Colonic mucosa (tissue), 4 donors: ENCODE results near the gene SPDYE4. TPM values are rescaled to one million over a fixed set of nuclear protein-coding genes. Genes with fewer than 3 reads are reported as not detected.
"Not testable (repeated sequence)": the region's sequence is repeated elsewhere in the genome, so short reads cannot be mapped to it uniquely, and the experiment has no call there.

Experiments
- DNase-seq: peaks from one replicate; pipeline ENCODE4 v3.0.0-alpha.2; 2020
- H3K27ac ChIP-seq: fragments of 200-600 bp; one replicate; pipeline ENCODE4 v1.8.0; 2021
- H3K27me3 ChIP-seq: fragments of 200-600 bp; one replicate; pipeline ENCODE4 v1.8.0; 2021
- H3K36me3 ChIP-seq: fragments of 200-600 bp; one replicate; pipeline ENCODE4 v1.8.0; 2021
- H3K4me1 ChIP-seq: fragments of 200-600 bp; one replicate; pipeline ENCODE4 v1.8.0; 2021; ENCODE audit warnings: mild to moderate bottlenecking
- H3K4me3 ChIP-seq: fragments of 200-600 bp; one replicate; pipeline ENCODE4 v1.8.0; 2021
- H3K9ac ChIP-seq, 2 donors: one replicate each; pipeline ENCODE4 v1.7.0; 2013; ENCODE audit warnings: control low read depth in 2 of 2, low read depth in 2 of 2, low read length in 2 of 2
- H3K9me3 ChIP-seq: fragments of 200-600 bp; one replicate; pipeline ENCODE4 v1.8.0; 2021
- intact Hi-C: fragments of 100-400 bp; cut with DNase I; formaldehyde crosslinking; loops from one replicate; pipeline ENCODE4 v1.14.1; 2022
- total RNA-seq, 2 donors: library from RNA; stranded (reverse); fragmentation: NEBNext Ultra II Directional in 1 of 2; extraction: Animal tissue kit (Norgen Biotek cat#: 25700) in 1 of 2; gene quantifications; one replicate each; pipeline ENCODE4 v1.2.1, GENCODE V29; 2021
- TF ChIP-seq, protein P1 (sequence below): fragments of 200-600 bp; IDR thresholded peaks from one replicate; pipeline ENCODE4 v1.8.0; 2022; ENCODE audit warnings: antibody characterized with exemption, mild to moderate bottlenecking
- donor health status: healthy.
- donor health status: DM: no; HTN: no; CAD: no.
- donor health status: DM: no; HTN: no; CAD: no.

The SPDYE4 gene, protein sequence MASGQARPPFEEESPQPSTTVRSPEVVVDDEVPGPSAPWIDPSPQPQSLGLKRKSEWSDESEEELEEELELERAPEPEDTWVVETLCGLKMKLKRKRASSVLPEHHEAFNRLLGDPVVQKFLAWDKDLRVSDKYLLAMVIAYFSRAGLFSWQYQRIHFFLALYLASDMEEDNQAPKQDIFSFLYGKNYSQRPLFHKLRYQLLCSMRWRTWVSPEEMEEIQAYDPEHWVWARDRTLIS
- total RNA-seq, result not detected

DNA sequence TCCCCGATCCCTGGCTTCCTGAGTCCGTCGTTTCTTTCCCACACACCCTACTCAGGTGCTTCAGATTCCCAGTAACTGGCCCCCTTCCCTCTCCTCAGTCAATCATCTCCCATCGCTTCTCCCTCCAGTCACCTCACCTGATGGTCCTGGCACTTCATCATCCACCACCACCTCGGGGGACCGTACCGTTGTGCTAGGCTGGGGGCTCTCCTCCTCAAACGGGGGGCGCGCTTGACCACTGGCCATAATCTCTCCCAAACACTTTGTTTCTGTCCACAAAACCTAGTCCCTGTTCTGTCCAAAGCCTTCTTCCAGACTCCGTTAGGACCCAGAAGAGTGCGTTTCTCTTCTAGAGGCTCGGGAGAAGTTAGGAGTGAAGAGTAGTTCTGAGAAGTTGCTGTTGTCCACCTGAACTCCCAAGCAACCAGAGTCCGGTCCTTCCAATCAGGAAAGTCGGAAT lies at the start of gene SPDYE4:
Gene SPDYE4, minus strand, starts transcription at position 410 of the 460 bp plus-strand sequence. Its CDS starts 164 bp downstream, at position 246.
- TF ChIP-seq, protein P1, sequence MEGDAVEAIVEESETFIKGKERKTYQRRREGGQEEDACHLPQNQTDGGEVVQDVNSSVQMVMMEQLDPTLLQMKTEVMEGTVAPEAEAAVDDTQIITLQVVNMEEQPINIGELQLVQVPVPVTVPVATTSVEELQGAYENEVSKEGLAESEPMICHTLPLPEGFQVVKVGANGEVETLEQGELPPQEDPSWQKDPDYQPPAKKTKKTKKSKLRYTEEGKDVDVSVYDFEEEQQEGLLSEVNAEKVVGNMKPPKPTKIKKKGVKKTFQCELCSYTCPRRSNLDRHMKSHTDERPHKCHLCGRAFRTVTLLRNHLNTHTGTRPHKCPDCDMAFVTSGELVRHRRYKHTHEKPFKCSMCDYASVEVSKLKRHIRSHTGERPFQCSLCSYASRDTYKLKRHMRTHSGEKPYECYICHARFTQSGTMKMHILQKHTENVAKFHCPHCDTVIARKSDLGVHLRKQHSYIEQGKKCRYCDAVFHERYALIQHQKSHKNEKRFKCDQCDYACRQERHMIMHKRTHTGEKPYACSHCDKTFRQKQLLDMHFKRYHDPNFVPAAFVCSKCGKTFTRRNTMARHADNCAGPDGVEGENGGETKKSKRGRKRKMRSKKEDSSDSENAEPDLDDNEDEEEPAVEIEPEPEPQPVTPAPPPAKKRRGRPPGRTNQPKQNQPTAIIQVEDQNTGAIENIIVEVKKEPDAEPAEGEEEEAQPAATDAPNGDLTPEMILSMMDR, result no peak
- Histone ChIP-seq H3K27me3 (no peaks in the 10 kb centered on the region), H3K4me1 (no peaks in the 10 kb centered on the region), H3K9me3 (no peaks in the 10 kb centered on the region), H3K4me3 (no peak within 1 kb of the TSS), H3K9ac (no peak within 1 kb of the TSS), H3K27ac (no peak within 1 kb of the TSS), H3K36me3 (no peaks in the 10 kb centered on the region)
- DNase-seq, result no peak
- intact Hi-C loops, result no loop called here

DNA sequence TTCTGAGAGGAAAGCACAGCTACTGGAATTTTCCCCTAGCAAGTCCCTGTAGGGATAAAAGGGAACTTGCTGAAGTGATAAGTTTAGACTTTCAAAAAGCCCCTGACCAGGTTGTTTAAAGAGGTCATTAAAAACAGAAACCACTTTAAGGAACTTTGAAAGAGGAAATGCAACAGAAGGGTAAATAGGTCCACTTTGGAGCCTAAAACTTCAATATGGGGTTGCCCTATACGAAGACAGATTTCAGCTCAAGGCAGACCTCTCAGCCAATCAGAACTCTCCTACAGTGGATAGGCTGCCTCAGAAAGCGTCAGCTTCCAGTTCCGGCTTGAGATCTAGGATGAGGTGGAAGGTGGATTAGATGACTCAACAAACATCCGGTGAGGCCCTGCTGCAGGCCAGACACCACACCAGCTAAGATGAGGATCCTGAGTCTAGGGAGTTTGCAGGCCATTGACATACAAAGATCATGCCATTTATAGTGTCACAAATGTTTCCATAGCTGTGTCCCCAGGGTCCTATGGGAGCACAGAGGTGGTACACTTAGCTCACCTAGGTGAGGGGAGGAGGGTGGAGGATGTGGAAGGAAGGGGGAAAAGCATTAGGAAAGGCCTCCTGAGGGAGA lies 48.7 kb upstream of the SPDYE4 start:
- Histone ChIP-seq H3K4me3 (no peak overlapping the region), H3K27ac (peak overlapping the region; percentile 15), H3K4me1 (no peaks in the 10 kb centered on the region), H3K9ac (no peak overlapping the region), H3K36me3 (no peaks in the 10 kb centered on the region), H3K9me3 (no peaks in the 10 kb centered on the region), H3K27me3 (no peaks in the 10 kb centered on the region)
- no peak for DNase-seq
- intact Hi-C loops, result no loop called here
- TF ChIP-seq, protein P1, result no peak

DNA sequence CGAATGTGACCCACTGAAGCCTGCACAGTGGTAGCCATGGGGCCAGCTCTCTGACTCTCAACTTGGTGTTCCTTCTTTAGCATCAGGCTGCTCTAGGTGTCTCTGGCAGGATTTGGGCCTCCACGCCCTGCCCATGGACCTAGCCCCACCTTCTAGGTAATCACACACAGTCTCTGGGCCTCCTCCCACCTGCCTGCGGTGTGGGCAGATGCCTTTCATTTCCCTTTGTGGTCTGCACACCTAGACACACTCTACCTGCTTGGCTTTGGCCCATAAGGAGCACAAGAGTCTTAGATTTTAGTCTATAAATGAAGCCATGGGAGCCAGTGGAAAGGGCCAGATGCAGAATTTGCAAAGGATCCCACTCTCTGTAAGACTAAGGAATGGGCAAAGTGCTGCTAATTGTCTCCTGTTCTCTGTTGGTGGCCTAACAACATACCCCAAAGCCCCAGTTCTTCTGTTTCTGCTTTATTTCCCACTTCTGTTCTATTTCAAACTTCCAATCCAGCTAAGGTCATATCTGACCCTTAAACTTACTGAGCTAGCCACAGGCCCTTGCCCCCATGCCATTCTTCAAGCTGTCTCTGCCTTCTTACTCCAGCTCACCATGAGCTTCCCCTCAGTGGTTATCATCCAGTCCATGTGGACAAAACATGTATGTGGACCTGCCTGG lies 48.0 kb upstream of the SPDYE4 start:
- no peaks in the 10 kb centered on the region for H3K27me3 ChIP-seq
- no peaks in the 10 kb centered on the region for H3K4me1 ChIP-seq
- H3K9ac ChIP-seq, result no peak overlapping the region
- H3K9me3 ChIP-seq, result no peaks in the 10 kb centered on the region
- peak overlapping the region; percentile 15 for H3K27ac ChIP-seq
- no peak overlapping the region for H3K4me3 ChIP-seq
- no peaks in the 10 kb centered on the region for H3K36me3 ChIP-seq
- no peak for DNase-seq
- intact Hi-C loops, result no loop called here
- TF ChIP-seq, protein P1, result no peak

DNA sequence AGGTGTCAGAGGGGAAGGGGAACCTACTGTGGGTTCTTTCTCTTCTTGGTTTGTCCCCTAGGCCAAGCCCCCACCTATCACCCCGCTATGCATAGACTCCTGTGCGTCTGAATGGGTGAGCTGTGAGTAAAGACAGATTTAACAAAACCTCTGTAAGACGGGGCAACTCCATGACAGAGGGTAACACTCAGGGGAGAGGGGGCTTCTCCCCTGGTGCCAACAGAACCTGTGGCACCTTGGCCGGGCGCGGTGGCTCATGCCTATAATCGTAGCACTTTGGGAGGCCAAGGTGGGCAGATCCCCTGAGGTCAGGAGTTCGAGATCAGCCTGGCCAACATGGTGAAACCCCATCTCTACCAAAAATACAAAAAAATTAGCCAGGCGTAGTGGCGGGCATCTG lies 47.0 kb upstream of the SPDYE4 start:
- H3K27ac ChIP-seq, H3K9me3 ChIP-seq, H3K4me3 ChIP-seq, H3K9ac ChIP-seq, H3K27me3 ChIP-seq, intact Hi-C loops, H3K36me3 ChIP-seq, H3K4me1 ChIP-seq: not testable (repeated sequence)
- peak; percentile 3 for DNase-seq

DNA sequence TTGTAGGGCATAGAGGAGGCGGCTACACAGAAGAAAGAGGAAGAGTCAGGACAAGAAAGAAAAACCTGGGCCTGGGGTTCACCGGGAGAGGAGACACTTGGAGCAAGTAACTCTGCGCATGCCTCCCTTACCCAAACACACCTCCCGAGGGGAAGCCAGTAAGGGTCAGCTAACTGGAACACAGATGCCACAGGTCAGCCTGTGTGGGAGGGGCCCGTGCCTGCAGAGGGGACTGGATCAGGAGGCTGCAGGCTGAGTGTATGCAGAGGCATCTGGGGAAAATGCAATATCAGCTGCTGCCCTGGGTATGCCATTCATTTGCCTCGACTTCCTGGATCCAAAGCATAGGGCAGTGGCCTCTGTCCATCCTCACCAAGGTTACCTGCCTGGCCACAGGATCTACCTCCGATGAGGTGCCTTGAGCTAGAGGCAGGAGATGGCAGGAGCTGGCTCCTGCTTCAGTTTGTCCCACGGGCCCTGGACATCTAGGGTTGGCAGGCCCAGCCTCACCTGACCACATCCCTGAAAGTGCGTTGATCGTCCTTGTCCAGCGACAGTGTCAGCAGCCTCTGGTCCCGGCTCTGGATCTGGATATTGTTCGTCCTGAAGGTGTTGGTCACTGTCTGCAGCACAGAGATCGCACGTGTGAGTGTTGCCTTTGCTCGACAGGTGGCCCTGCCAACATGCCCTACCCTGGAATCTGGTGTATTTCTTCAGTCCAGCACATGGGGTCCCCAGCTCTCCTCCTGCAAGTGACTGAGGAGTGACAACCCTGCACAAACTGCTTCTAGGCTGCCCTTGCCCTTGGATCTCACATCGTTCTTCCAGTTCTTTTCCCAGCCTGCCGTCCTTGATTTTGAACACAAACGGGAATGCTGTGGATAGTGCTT lies 45.4 kb upstream of the SPDYE4 start:
- TF ChIP-seq, protein P1, result no peak
- Histone ChIP-seq H3K36me3 (no peaks in the 10 kb centered on the region), H3K4me1 (no peaks in the 10 kb centered on the region), H3K9me3 (no peaks in the 10 kb centered on the region), H3K27ac (no peak overlapping the region), H3K4me3 (no peak overlapping the region), H3K9ac (no peak overlapping the region), H3K27me3 (no peaks in the 10 kb centered on the region)
- peak; percentile 14 for DNase-seq
- intact Hi-C loops, result loop anchor here (5.0 kb wide), 1 partner anchor 89 kb away; no protein-coding TSS in a partner anchor
